ENCODE measurements around the gene DCK.
"Not testable (repeated sequence)": the region's sequence is repeated elsewhere in the genome, so short reads cannot be mapped to it uniquely, and the experiment has no call there.

The DCK gene

DNA sequence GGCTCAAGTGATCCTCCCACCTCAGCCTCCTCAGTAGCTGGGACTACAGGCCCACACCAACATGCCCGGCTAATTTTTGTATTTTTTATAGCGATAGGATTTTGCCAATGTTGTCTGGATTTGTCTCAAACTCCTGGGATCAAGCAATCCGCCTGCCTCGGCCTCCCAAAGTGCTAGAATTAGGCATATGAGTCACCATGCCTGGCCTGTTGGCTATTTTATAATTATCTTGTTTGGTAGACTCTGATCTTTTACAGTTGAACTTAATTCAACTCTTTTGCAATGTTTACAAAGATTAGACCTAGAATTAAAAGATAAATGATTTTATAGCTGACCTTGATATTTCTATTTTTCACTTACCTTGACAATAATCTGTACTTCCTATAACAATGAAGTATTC lies 18.0 kb downstream of the DCK start:
- H3K27me3 ChIP-seq (replicated peaks; ENCODE audit: control insufficient read depth, insufficient read depth, low read length, poor library complexity, severe bottlenecking) = no peaks in the 10 kb centered on the region
- no peaks in the 10 kb centered on the region for H3K9me3 ChIP-seq (ENCODE audit: control insufficient read depth, low read length)

DNA sequence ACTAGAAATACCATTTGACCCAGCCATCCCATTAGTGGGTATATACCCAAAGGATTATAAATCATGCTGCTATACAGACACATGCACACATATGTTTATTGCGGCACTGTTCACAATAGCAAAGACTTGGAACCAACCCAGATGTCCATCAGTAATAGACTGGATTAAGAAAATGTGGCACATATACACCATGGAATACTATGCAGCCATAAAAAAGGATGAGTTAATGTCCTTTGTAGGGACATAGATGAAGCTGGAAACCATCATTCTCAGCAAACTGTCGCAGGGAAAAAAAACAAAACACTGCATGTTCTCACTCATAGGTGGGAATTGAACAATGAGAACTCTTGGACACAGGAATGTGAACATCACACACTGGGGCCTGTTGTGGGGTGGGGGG lies 23.9 kb downstream of the DCK start:
- H3K27ac ChIP-seq (ENCODE audit: insufficient read depth, low read length, poor library complexity, severe bottlenecking); H3K4me1 ChIP-seq (ENCODE audit: control insufficient read depth, insufficient read depth, low read length, poor library complexity, severe bottlenecking); H3K27me3 ChIP-seq (replicated peaks; ENCODE audit: control insufficient read depth, insufficient read depth, low read length, poor library complexity, severe bottlenecking); H3K4me3 ChIP-seq (ENCODE audit: insufficient read depth, low read depth, low read length, poor library complexity, severe bottlenecking); H3K36me3 ChIP-seq (ENCODE audit: control insufficient read depth, insufficient read depth, low read length); DNase-seq; H3K9me3 ChIP-seq (ENCODE audit: control insufficient read depth, low read length): not testable (repeated sequence)

More for the DNA sequence above, 18.0 kb downstream of the DCK start:
- H3K27ac ChIP-seq (ENCODE audit: insufficient read depth, low read length, poor library complexity, severe bottlenecking) = no peak overlapping the region
- peaks cover 8% of the 10 kb centered on the region for H3K4me1 ChIP-seq (ENCODE audit: control insufficient read depth, insufficient read depth, low read length, poor library complexity, severe bottlenecking)
- DNase-seq = no peak
- H3K36me3 ChIP-seq (ENCODE audit: control insufficient read depth, insufficient read depth, low read length) = no peaks in the 10 kb centered on the region
- H3K4me3 ChIP-seq (ENCODE audit: insufficient read depth, low read depth, low read length, poor library complexity, severe bottlenecking) = no peak overlapping the region

DNA sequence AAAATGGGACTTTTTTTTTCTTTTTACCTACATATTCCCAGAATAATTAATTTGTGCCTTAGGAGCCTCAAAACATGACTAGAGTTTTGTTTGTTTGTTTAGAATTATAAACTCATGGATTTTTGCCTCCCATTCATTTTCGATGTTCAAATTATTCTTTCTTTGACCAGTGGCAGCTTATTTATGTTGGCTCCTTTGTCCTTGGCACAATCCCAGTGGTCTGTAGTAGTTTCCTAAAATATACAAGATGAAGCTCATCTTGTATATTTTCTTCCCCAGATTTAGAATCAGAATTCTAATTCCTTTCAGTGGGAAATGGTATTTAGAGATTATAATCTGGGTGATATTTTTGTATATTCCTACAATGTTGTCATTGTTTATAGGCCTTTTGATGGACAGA lies 27.2 kb downstream of the DCK start:
- peaks cover 11% of the 10 kb centered on the region for H3K36me3 ChIP-seq (ENCODE audit: control insufficient read depth, insufficient read depth, low read length)
- no peak overlapping the region for H3K4me3 ChIP-seq (ENCODE audit: insufficient read depth, low read depth, low read length, poor library complexity, severe bottlenecking)
- no peaks in the 10 kb centered on the region for H3K9me3 ChIP-seq (ENCODE audit: control insufficient read depth, low read length)
- DNase-seq = no peak
- no peak overlapping the region for H3K27ac ChIP-seq (ENCODE audit: insufficient read depth, low read length, poor library complexity, severe bottlenecking)
- H3K27me3 ChIP-seq (replicated peaks; ENCODE audit: control insufficient read depth, insufficient read depth, low read length, poor library complexity, severe bottlenecking) = no peaks in the 10 kb centered on the region
- no peaks in the 10 kb centered on the region for H3K4me1 ChIP-seq (ENCODE audit: control insufficient read depth, insufficient read depth, low read length, poor library complexity, severe bottlenecking)

DNA sequence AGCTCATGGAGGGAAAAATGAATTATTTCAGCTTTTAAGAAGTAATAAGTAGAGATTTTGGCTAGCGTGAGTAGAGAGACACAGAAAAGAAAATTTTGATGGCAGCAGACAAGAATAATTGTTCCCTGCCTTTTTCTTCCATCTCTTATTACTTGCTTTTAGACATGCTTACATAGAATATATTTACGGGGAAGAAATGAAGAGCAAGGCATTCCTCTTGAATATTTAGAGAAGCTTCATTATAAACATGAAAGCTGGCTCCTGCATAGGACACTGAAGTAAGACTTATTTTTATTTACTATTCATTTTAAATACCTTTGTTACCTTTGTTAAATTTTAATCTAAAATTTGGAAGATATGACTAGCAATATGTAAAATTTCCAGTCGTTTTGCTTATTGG lies 32.2 kb downstream of the DCK start:
- Histone ChIP-seq H3K4me1 (ENCODE audit: control insufficient read depth, insufficient read depth, low read length, poor library complexity, severe bottlenecking) (no peaks in the 10 kb centered on the region), H3K27ac (ENCODE audit: insufficient read depth, low read length, poor library complexity, severe bottlenecking) (no peak overlapping the region), H3K9me3 (ENCODE audit: control insufficient read depth, low read length) (no peaks in the 10 kb centered on the region), H3K36me3 (ENCODE audit: control insufficient read depth, insufficient read depth, low read length) (peaks cover 31% of the 10 kb centered on the region), H3K4me3 (ENCODE audit: insufficient read depth, low read depth, low read length, poor library complexity, severe bottlenecking) (no peak overlapping the region), H3K27me3 (replicated peaks; ENCODE audit: control insufficient read depth, insufficient read depth, low read length, poor library complexity, severe bottlenecking) (no peaks in the 10 kb centered on the region)
- no peak for DNase-seq

- Histone ChIP-seq H3K9me3 (ENCODE audit: control insufficient read depth, low read length) (no peaks in the 10 kb centered on the region), H3K4me1 (ENCODE audit: control insufficient read depth, insufficient read depth, low read length, poor library complexity, severe bottlenecking) (no peaks in the 10 kb centered on the region), H3K27me3 (replicated peaks; ENCODE audit: control insufficient read depth, insufficient read depth, low read length, poor library complexity, severe bottlenecking) (no peaks in the 10 kb centered on the region), H3K4me3 (ENCODE audit: insufficient read depth, low read depth, low read length, poor library complexity, severe bottlenecking) (no peak overlapping the region), H3K27ac (ENCODE audit: insufficient read depth, low read length, poor library complexity, severe bottlenecking) (no peak overlapping the region), H3K36me3 (ENCODE audit: control insufficient read depth, insufficient read depth, low read length) (peaks cover 31% of the 10 kb centered on the region)
- no peak for DNase-seq
Measured at GRCh38 chr4:71026086-71026485, 32.6 kb downstream of the DCK start.

DNA sequence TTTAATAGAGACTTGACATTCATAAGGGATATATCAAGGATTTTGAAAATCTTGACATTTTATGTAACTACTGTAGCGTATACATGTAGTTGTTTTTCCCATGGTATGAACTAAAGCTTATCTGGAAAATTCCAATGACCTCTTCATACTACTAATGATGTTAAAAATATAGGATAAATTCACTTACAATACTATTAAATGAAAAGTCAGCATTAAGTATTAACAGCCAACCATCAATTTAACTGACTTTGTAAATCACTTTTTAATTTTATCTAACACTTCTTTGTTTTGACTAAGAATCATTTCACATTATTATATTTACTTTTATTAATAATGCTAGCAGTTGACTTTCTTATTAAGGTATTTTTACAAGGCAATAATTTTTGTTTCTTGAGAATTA lies 34.2 kb downstream of the DCK start:
- Histone ChIP-seq H3K4me3 (ENCODE audit: insufficient read depth, low read depth, low read length, poor library complexity, severe bottlenecking) (no peak overlapping the region), H3K9me3 (ENCODE audit: control insufficient read depth, low read length) (no peaks in the 10 kb centered on the region), H3K27ac (ENCODE audit: insufficient read depth, low read length, poor library complexity, severe bottlenecking) (no peak overlapping the region), H3K36me3 (ENCODE audit: control insufficient read depth, insufficient read depth, low read length) (peaks cover 38% of the 10 kb centered on the region), H3K4me1 (ENCODE audit: control insufficient read depth, insufficient read depth, low read length, poor library complexity, severe bottlenecking) (no peaks in the 10 kb centered on the region), H3K27me3 (replicated peaks; ENCODE audit: control insufficient read depth, insufficient read depth, low read length, poor library complexity, severe bottlenecking) (no peaks in the 10 kb centered on the region)
- DNase-seq = no peak

- no peak for DNase-seq
- no peak overlapping the region for H3K4me3 ChIP-seq (ENCODE audit: insufficient read depth, low read depth, low read length, poor library complexity, severe bottlenecking)
- no peaks in the 10 kb centered on the region for H3K9me3 ChIP-seq (ENCODE audit: control insufficient read depth, low read length)
- H3K4me1 ChIP-seq (ENCODE audit: control insufficient read depth, insufficient read depth, low read length, poor library complexity, severe bottlenecking) = no peaks in the 10 kb centered on the region
- H3K27ac ChIP-seq (ENCODE audit: insufficient read depth, low read length, poor library complexity, severe bottlenecking) = no peak overlapping the region
- H3K36me3 ChIP-seq (ENCODE audit: control insufficient read depth, insufficient read depth, low read length) = peaks cover 38% of the 10 kb centered on the region
- H3K27me3 ChIP-seq (replicated peaks; ENCODE audit: control insufficient read depth, insufficient read depth, low read length, poor library complexity, severe bottlenecking) = no peaks in the 10 kb centered on the region
Measured at GRCh38 chr4:71029504-71029903, 36.1 kb downstream of the DCK start.

DNA sequence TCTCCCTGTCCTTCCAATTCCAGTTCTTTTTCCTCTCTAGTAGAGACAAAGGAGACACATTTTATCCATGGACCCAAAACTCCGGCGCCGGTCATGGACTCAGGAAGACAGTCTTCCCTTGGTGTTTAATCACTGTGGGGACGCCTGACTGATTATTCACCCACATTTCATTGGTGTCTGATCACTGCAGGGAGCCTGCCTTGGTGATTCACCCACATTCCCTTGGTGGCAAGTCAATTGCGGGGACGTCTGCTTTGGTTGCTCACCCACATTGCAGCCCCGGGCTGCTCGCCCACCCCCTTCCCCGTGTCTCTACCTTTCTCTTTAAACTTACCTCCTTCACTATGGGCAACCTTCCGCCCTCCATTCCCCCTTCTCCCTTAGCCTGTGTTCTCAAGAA lies 38.7 kb downstream of the DCK start:
- H3K27ac ChIP-seq (ENCODE audit: insufficient read depth, low read length, poor library complexity, severe bottlenecking); H3K4me1 ChIP-seq (ENCODE audit: control insufficient read depth, insufficient read depth, low read length, poor library complexity, severe bottlenecking); DNase-seq; H3K27me3 ChIP-seq (replicated peaks; ENCODE audit: control insufficient read depth, insufficient read depth, low read length, poor library complexity, severe bottlenecking); H3K4me3 ChIP-seq (ENCODE audit: insufficient read depth, low read depth, low read length, poor library complexity, severe bottlenecking); H3K9me3 ChIP-seq (ENCODE audit: control insufficient read depth, low read length): not testable (repeated sequence)
- peaks cover 31% of the 10 kb centered on the region for H3K36me3 ChIP-seq (ENCODE audit: control insufficient read depth, insufficient read depth, low read length)

- H3K4me1 ChIP-seq (ENCODE audit: control insufficient read depth, insufficient read depth, low read length, poor library complexity, severe bottlenecking) = no peaks in the 10 kb centered on the region
- no peak overlapping the region for H3K4me3 ChIP-seq (ENCODE audit: insufficient read depth, low read depth, low read length, poor library complexity, severe bottlenecking)
- no peak for DNase-seq
- H3K27me3 ChIP-seq (replicated peaks; ENCODE audit: control insufficient read depth, insufficient read depth, low read length, poor library complexity, severe bottlenecking) = no peaks in the 10 kb centered on the region
- H3K27ac ChIP-seq (ENCODE audit: insufficient read depth, low read length, poor library complexity, severe bottlenecking) = no peak overlapping the region
- H3K36me3 ChIP-seq (ENCODE audit: control insufficient read depth, insufficient read depth, low read length) = no peaks in the 10 kb centered on the region
- H3K9me3 ChIP-seq (ENCODE audit: control insufficient read depth, low read length) = no peaks in the 10 kb centered on the region
Measured at GRCh38 chr4:71045256-71045655, 51.8 kb downstream of the DCK start.

GRCh38 chr4:71049395-71049794 lies 55.9 kb downstream of the DCK start:
- no peaks in the 10 kb centered on the region for H3K4me1 ChIP-seq (ENCODE audit: control insufficient read depth, insufficient read depth, low read length, poor library complexity, severe bottlenecking)
- no peaks in the 10 kb centered on the region for H3K36me3 ChIP-seq (ENCODE audit: control insufficient read depth, insufficient read depth, low read length)
- no peaks in the 10 kb centered on the region for H3K9me3 ChIP-seq (ENCODE audit: control insufficient read depth, low read length)
- H3K27me3 ChIP-seq (replicated peaks; ENCODE audit: control insufficient read depth, insufficient read depth, low read length, poor library complexity, severe bottlenecking) = no peaks in the 10 kb centered on the region
- H3K27ac ChIP-seq (ENCODE audit: insufficient read depth, low read length, poor library complexity, severe bottlenecking) = no peak overlapping the region
- DNase-seq = no peak
- H3K4me3 ChIP-seq (ENCODE audit: insufficient read depth, low read depth, low read length, poor library complexity, severe bottlenecking) = no peak overlapping the region

DNA sequence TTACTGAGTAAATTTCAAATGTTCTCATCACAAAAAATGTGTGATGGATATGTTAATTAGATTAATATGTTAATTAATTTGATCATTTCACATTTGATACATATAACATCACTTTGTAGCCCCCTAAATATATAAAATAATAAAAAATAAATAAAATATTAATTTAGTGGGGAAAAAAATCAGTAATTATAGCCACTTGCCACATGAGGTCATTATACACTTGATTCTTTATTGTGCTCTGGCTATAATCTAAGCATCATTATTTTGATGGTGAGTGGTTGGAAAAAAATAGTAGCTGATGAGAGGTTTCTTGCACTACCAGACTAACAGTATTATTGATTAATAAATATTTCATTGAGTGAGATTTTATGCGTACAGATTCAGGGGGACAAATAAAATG lies 57.4 kb downstream of the DCK start:
- H3K27ac ChIP-seq (ENCODE audit: insufficient read depth, low read length, poor library complexity, severe bottlenecking) = no peak overlapping the region
- H3K36me3 ChIP-seq (ENCODE audit: control insufficient read depth, insufficient read depth, low read length) = no peaks in the 10 kb centered on the region

More for the DNA sequence above, 57.4 kb downstream of the DCK start:
- no peak for DNase-seq
- no peaks in the 10 kb centered on the region for H3K9me3 ChIP-seq (ENCODE audit: control insufficient read depth, low read length)
- H3K4me1 ChIP-seq (ENCODE audit: control insufficient read depth, insufficient read depth, low read length, poor library complexity, severe bottlenecking) = no peaks in the 10 kb centered on the region
- no peak overlapping the region for H3K4me3 ChIP-seq (ENCODE audit: insufficient read depth, low read depth, low read length, poor library complexity, severe bottlenecking)
- no peaks in the 10 kb centered on the region for H3K27me3 ChIP-seq (replicated peaks; ENCODE audit: control insufficient read depth, insufficient read depth, low read length, poor library complexity, severe bottlenecking)
